Femur (tissue), 1 donor: ENCODE data around the gene RGSL1.
"Not testable (repeated sequence)": the region's sequence is repeated elsewhere in the genome, so short reads cannot be mapped to it uniquely, and the experiment has no call there.

Experiments
- DNase-seq: peaks from one replicate; pipeline ENCODE4 v3.0.0-alpha.2; 2017

The RGSL1 gene

GRCh38 chr1:182447124-182447523 is 2.8 kb upstream of the RGSL1 start:
- DNase-seq: not testable (repeated sequence)

- DNase-seq: no peak
These were observed 2.3 kb upstream of the RGSL1 start for GRCh38 chr1:182447660-182448059.

GRCh38 chr1:182453631-182454030 is 3.7 kb downstream of the RGSL1 start:
- no peak for DNase-seq

GRCh38 chr1:182457844-182458243 is 7.9 kb downstream of the RGSL1 start:
- DNase-seq: no peak

- DNase-seq: no peak
These were observed 10.0 kb downstream of the RGSL1 start for GRCh38 chr1:182459949-182460348.

GRCh38 chr1:182460550-182460951 is 10.6 kb downstream of the RGSL1 start:
- DNase-seq: no peak

- DNase-seq: no peak
These were observed 23.6 kb downstream of the RGSL1 start for GRCh38 chr1:182473556-182473955.

GRCh38 chr1:182476625-182477024 is 26.7 kb downstream of the RGSL1 start:
- DNase-seq: no peak

GRCh38 chr1:182478238-182478637 is 28.3 kb downstream of the RGSL1 start:
- DNase-seq: no peak

GRCh38 chr1:182484067-182484466 is 34.1 kb downstream of the RGSL1 start:
- no peak for DNase-seq

- DNase-seq: peak; percentile 43
These were observed 34.7 kb downstream of the RGSL1 start for GRCh38 chr1:182484531-182485257.

GRCh38 chr1:182485861-182486260 is 35.9 kb downstream of the RGSL1 start:
- DNase-seq: no peak

GRCh38 chr1:182488803-182489202 is 38.9 kb downstream of the RGSL1 start:
- DNase-seq: no peak

- DNase-seq: no peak
These were observed 43.1 kb downstream of the RGSL1 start for GRCh38 chr1:182493063-182493462.

GRCh38 chr1:182495002-182495401 is 45.1 kb downstream of the RGSL1 start:
- DNase-seq: no peak

- no peak for DNase-seq
These were observed 45.7 kb downstream of the RGSL1 start for GRCh38 chr1:182495693-182496092.

- DNase-seq: no peak
These were observed 57.7 kb downstream of the RGSL1 start for GRCh38 chr1:182507685-182508084.

GRCh38 chr1:182515556-182515955 is 65.6 kb downstream of the RGSL1 start:
- DNase-seq: no peak

GRCh38 chr1:182520736-182521135 is 70.8 kb downstream of the RGSL1 start:
- no peak for DNase-seq

GRCh38 chr1:182525342-182525741 is 75.4 kb downstream of the RGSL1 start:
- DNase-seq: no peak

GRCh38 chr1:182527680-182528079 is 77.7 kb downstream of the RGSL1 start:
- no peak for DNase-seq

GRCh38 chr1:182528206-182528605 is 78.3 kb downstream of the RGSL1 start:
- not testable (repeated sequence) for DNase-seq

GRCh38 chr1:182533896-182534295 is 84.0 kb downstream of the RGSL1 start:
- no peak for DNase-seq

- DNase-seq: no peak
These were observed 99.4 kb downstream of the RGSL1 start for GRCh38 chr1:182549346-182549745.

- no peak for DNase-seq
These were observed 99.9 kb downstream of the RGSL1 start for GRCh38 chr1:182549811-182550210.
